ENCODE results near the gene GBF1. TPM values are rescaled to one million over a fixed set of nuclear protein-coding genes. Genes with fewer than 3 reads are reported as not detected.
A peak's percentile ranks its signal among the peaks of the same experiment; 100 is the strongest.

Gene GBF1
- polyA plus RNA-seq, 1 donor (not counting 4 experiments of a cell fraction or from before 2014, with no cell fraction given): 17.4 TPM

DNA sequence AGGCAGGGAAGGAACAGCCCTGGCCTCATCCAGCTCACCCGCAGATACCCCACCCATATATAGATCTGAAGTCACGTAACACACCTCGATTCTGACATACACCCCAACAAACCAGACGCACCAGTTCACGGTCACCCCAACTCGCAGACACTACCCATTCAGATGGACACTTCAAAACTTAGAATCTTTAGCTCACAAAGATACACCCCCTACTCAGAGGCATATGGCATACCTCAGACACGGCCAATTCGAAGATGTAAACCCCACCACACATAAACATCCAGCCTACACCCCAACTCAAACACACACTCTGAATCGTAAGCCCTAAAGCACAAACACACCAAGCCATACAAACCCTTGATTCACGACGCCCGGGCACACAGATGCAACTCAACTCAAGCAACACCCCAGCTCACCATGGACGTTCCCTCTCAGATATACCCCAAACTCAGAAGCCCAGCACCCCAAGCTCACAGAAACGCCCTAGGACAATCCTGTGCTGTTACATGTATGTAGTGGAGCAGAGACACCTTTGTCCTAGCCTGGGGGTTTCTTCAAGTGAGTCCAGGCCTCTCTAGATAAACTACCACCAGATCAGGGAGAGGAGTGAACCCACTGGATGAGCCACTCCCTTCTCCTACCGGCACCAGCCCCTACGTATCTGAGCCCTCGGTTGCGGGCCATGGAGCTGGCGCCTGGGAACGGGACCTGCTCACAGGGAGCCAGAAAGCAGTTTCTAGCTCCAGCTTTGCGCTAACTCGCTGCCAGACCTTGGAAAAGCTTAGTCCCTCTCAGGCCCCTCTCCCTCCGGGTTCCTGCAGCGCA, 164.5 kb downstream of the GBF1 start:
- H3K4me3 ChIP-seq (ENCODE audit: control insufficient read depth in 2 of 3, extremely low read depth in 1 of 3, insufficient read depth in 2 of 3, low read depth in 1 of 3, low read length in 3 of 3): peak overlapping the region in 2 of 3 experiments; percentile 26 to 34
- peaks cover 11% of the 10 kb centered on the region for H3K4me1 ChIP-seq (ENCODE audit: control insufficient read depth, extremely low read depth, insufficient read depth, low read length)
- H3K9me1 ChIP-seq (ENCODE audit: control insufficient read depth, extremely low read depth, insufficient read depth, low read length): no peaks in the 10 kb centered on the region
- H3K79me2 ChIP-seq (ENCODE audit: control insufficient read depth, insufficient read depth, low read length): no peaks in the 10 kb centered on the region
- H3K4me2 ChIP-seq (ENCODE audit: control insufficient read depth, extremely low read depth, insufficient read depth, low read depth, low read length): peak overlapping the region; percentile 48
- H3K9me3 ChIP-seq (ENCODE audit: control insufficient read depth, low read depth, low read length): no peaks in the 10 kb centered on the region
- FAIRE-seq: no peak
- H4K20me1 ChIP-seq (ENCODE audit: control insufficient read depth, extremely low read depth, insufficient read depth, low read length): no peaks in the 10 kb centered on the region
- dilution Hi-C loops (cut with MboI; ENCODE audit: extremely low pct_ligation_motif_present, low sequenced_read_pairs): no loop called here
- peak overlapping the region; percentile 12 for H2AFZ ChIP-seq (ENCODE audit: control insufficient read depth, low read length)
- no peaks in the 10 kb centered on the region for H3K36me3 ChIP-seq (ENCODE audit: control insufficient read depth in 2 of 2, extremely low read depth in 1 of 2, insufficient read depth in 2 of 2, low read length in 2 of 2)
- no peak for DNase-seq (ENCODE audit: low read depth, low spot score)
- H3K27me3 ChIP-seq (ENCODE audit: control insufficient read depth, extremely low read depth, insufficient read depth, low read length): peaks cover 67% of the 10 kb centered on the region
- TF ChIP-seq, protein P1, sequence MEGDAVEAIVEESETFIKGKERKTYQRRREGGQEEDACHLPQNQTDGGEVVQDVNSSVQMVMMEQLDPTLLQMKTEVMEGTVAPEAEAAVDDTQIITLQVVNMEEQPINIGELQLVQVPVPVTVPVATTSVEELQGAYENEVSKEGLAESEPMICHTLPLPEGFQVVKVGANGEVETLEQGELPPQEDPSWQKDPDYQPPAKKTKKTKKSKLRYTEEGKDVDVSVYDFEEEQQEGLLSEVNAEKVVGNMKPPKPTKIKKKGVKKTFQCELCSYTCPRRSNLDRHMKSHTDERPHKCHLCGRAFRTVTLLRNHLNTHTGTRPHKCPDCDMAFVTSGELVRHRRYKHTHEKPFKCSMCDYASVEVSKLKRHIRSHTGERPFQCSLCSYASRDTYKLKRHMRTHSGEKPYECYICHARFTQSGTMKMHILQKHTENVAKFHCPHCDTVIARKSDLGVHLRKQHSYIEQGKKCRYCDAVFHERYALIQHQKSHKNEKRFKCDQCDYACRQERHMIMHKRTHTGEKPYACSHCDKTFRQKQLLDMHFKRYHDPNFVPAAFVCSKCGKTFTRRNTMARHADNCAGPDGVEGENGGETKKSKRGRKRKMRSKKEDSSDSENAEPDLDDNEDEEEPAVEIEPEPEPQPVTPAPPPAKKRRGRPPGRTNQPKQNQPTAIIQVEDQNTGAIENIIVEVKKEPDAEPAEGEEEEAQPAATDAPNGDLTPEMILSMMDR (optimal IDR thresholded peaks at IDR 0.05 in 1 of 3, IDR thresholded peaks at IDR 0.05 in 1 of 3, conservative IDR thresholded peaks at IDR 0.05 in 1 of 3; ENCODE audit: extremely low read depth in 1 of 3, insufficient read depth in 2 of 3, low read length in 3 of 3): no peak
- TF ChIP-seq EZH2 (IDR thresholded peaks at IDR 0.05; ENCODE audit: low read length): peak; percentile 92
- no peak overlapping the region for H3K27ac ChIP-seq (ENCODE audit: control insufficient read depth, insufficient read depth, low read length)
- H3K9ac ChIP-seq (ENCODE audit: control insufficient read depth, extremely low read depth, insufficient read depth, low read length): no peak overlapping the region

DNA sequence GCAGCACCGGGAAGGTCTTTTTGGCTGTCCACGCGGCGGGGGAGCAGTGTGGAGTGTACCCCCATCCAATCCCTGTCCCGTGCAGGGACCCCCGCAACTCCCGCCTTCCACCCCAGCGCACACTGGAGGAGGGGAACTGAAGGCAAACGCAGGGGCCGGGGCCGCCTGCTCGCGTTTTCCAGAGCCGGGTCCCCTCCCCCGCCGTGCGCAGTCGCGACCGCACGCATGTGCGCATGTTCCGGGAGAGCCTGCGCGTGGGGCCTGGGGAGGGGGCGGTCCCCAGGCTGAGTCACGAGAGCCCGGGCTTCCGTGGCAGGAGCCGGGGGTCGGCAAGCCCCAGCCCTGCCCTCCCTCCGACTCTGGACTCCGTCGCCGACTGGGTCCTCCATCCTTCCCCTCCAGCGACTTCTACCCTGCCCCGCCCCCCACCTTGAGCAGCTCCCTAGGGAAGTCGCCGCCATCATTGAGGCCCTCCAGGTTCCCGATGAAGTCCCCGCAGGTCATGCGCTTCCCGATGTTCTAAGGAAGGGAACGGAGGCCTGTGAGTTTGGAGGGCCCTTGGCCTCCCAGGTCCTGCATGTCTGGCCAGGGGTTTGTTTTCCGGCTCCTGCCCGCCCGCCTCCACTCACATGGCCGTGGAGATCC, 165.2 kb downstream of the GBF1 start:
- FAIRE-seq (no peak), DNase-seq (ENCODE audit: low read depth, low spot score) (no peak)
- no peaks in the 10 kb centered on the region for H3K36me3 ChIP-seq (ENCODE audit: control insufficient read depth in 2 of 2, extremely low read depth in 1 of 2, insufficient read depth in 2 of 2, low read length in 2 of 2)
- no peaks in the 10 kb centered on the region for H3K79me2 ChIP-seq (ENCODE audit: control insufficient read depth, insufficient read depth, low read length)
- peak overlapping the region; percentile 5 to 34 (median 26) for H3K4me3 ChIP-seq (ENCODE audit: control insufficient read depth in 2 of 3, extremely low read depth in 1 of 3, insufficient read depth in 2 of 3, low read depth in 1 of 3, low read length in 3 of 3)
- peak overlapping the region; percentile 12 for H2AFZ ChIP-seq (ENCODE audit: control insufficient read depth, low read length)
- H3K27ac ChIP-seq (ENCODE audit: control insufficient read depth, insufficient read depth, low read length): no peak overlapping the region
- peak; percentile 25 for TF ChIP-seq EZH2 (IDR thresholded peaks at IDR 0.05; ENCODE audit: low read length)
- TF ChIP-seq, protein P1 (optimal IDR thresholded peaks at IDR 0.05 in 1 of 3, IDR thresholded peaks at IDR 0.05 in 1 of 3, conservative IDR thresholded peaks at IDR 0.05 in 1 of 3; ENCODE audit: extremely low read depth in 1 of 3, insufficient read depth in 2 of 3, low read length in 3 of 3): no peak
- H3K27me3 ChIP-seq (ENCODE audit: control insufficient read depth, extremely low read depth, insufficient read depth, low read length): peaks cover 68% of the 10 kb centered on the region
- H3K9me3 ChIP-seq (ENCODE audit: control insufficient read depth, low read depth, low read length): no peaks in the 10 kb centered on the region
- peak overlapping the region; percentile 48 for H3K4me2 ChIP-seq (ENCODE audit: control insufficient read depth, extremely low read depth, insufficient read depth, low read depth, low read length)
- H3K9ac ChIP-seq (ENCODE audit: control insufficient read depth, extremely low read depth, insufficient read depth, low read length): no peak overlapping the region
- dilution Hi-C loops (cut with MboI; ENCODE audit: extremely low pct_ligation_motif_present, low sequenced_read_pairs): no loop called here
- peaks cover 11% of the 10 kb centered on the region for H3K4me1 ChIP-seq (ENCODE audit: control insufficient read depth, extremely low read depth, insufficient read depth, low read length)
- no peaks in the 10 kb centered on the region for H3K9me1 ChIP-seq (ENCODE audit: control insufficient read depth, extremely low read depth, insufficient read depth, low read length)
- H4K20me1 ChIP-seq (ENCODE audit: control insufficient read depth, extremely low read depth, insufficient read depth, low read length): no peaks in the 10 kb centered on the region
